ENCODE results near the gene RELT.

The RELT gene

DNA sequence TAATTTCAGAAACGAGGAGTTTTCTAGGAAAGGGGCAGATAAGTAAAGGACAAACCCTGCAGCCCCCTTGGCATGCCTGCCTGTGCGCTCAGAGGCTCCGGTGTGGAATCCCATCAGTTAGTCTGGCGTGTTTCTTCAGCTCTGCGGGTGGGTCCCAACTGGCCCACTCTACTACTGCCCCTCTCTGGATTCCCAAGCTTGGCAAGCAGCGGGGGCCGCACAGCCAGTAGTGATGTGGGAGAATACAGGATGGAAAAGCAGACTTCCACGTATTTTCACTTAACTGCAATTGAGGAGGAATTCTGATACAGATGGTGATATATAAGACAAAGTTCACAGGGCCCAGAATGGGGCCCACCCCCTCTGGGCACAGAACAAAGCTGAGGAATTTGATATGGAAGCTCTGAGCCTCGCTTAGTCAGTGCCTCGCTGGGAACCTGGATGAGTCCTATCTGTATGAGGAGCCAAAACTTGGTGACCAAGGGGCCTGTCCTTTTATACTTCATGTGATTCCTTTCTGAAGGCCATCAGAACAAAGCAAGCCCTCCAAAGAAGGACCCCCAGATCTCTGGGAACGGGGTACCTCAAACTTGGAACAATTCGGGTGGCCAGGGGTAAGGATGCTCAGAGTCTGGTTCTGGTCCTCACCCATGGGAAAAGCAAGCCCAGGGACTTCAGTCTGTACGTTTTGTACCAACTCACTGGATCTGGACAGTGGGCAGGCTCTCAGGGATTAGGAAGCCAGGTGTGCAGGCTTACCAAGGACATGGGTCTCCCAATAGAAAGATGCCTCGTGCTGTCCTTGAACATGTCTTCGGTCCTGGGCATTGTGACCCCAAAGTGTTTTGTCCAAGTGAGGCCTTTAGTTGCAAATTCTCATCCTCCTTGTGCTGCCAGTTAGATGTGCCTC is 26.0 kb downstream of the RELT start:
- TF ChIP-seq ZFX (IDR thresholded peaks at IDR 0.05): no peak
- TF ChIP-seq, protein P1, sequence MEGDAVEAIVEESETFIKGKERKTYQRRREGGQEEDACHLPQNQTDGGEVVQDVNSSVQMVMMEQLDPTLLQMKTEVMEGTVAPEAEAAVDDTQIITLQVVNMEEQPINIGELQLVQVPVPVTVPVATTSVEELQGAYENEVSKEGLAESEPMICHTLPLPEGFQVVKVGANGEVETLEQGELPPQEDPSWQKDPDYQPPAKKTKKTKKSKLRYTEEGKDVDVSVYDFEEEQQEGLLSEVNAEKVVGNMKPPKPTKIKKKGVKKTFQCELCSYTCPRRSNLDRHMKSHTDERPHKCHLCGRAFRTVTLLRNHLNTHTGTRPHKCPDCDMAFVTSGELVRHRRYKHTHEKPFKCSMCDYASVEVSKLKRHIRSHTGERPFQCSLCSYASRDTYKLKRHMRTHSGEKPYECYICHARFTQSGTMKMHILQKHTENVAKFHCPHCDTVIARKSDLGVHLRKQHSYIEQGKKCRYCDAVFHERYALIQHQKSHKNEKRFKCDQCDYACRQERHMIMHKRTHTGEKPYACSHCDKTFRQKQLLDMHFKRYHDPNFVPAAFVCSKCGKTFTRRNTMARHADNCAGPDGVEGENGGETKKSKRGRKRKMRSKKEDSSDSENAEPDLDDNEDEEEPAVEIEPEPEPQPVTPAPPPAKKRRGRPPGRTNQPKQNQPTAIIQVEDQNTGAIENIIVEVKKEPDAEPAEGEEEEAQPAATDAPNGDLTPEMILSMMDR (conservative IDR thresholded peaks at IDR 0.05): no peak
- no peak overlapping the region for H3K27ac ChIP-seq

DNA sequence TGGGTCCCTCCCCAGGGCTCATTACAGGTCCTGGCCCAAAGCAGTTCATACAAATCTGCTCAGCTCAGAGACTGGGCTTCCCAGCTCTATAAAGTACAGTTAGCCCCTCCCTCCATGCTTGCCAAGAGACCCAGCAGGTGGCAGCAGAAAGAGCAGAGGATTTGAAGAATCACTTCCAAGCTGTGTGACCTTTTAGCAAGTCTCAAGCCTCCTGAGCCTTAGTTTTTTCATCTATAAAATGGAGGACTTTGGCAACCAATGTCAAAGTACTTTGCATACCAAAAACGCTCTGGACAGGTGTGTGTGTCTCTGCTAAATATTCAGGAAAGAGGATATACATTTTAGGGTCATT is 26.6 kb downstream of the RELT start:
- no peak overlapping the region for H3K27ac ChIP-seq
- TF ChIP-seq ZFX (IDR thresholded peaks at IDR 0.05): no peak
- TF ChIP-seq, protein P1 (conservative IDR thresholded peaks at IDR 0.05): peak; percentile 28

DNA sequence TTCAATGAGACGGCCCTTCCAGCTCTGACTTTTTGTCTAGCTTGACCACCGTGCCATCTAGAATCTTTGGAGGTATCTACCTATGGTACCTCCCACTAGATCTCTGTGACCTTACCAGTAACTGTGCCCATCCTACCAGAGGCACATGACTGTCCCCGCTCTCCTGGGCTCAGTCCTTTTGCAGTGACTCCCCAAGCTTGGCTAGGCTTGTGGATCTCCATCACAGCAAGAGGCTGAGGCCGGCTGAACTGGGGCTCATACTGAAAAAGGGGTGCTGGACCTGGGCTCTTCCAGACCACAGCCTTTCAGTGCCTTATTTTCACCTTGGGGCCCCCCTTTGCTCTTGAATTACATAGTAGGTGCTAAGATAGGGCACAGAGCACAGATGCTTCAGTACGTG is 27.3 kb downstream of the RELT start:
- H3K27ac ChIP-seq: no peak overlapping the region

DNA sequence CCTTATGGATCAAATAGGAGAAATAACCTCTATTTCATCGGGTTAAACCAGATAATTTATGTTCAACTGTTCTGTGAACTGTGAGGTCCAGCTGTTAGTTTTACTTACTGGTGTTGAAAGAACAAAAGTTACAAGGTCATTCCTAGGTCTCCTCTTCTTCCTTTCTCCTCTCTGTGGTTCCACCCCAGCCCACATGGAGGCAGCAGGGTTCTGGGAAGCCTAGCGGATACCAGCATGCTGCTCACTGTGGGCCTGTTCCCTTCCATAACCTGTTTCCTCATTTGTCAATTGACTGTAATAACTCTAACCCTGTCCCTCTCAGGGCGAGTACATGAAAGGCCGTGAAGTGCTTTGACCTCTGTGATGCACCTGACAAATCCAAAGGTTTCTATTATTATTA is 27.8 kb downstream of the RELT start:
- no peak overlapping the region for H3K27ac ChIP-seq
- TF ChIP-seq ZFX (IDR thresholded peaks at IDR 0.05): no peak
- TF ChIP-seq, protein P1 (conservative IDR thresholded peaks at IDR 0.05): peak; percentile 77

More for the DNA sequence above, 27.3 kb downstream of the RELT start:
- TF ChIP-seq, protein P1 (conservative IDR thresholded peaks at IDR 0.05): no peak

DNA sequence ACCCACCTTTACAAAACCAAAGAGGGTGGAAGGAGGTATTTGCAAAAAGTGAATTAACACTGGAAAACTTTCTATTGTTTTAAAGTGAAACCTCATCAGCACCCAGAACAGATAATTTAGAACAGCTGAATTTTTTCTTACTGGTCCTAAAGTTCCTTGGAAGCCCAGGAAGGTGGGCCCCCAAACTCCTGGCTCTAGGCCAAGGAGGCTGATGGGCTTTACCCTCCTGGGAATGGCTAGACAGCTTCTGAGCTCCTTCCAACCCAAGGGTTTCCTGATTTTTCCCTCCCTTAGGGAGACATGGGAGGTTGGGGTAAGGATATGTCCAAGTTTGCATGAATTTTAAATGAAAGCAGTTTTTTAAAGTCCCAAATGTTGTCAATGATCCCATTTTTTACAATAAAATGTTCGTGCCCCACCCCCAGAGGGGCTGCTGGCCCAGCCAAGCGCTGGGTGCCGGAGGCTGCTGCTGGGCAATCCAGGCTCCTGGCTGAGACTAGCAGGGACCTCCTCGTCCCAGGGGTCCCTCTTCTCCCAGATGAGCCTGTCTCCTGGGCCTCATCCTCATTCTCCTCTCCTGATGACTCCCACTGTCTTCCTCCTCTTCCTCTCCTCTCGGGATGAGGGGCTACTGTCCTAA is 28.4 kb downstream of the RELT start:
- TF ChIP-seq, protein P1 (conservative IDR thresholded peaks at IDR 0.05): no peak
- TF ChIP-seq ZFX (IDR thresholded peaks at IDR 0.05): no peak
- H3K27ac ChIP-seq: no peak overlapping the region

DNA sequence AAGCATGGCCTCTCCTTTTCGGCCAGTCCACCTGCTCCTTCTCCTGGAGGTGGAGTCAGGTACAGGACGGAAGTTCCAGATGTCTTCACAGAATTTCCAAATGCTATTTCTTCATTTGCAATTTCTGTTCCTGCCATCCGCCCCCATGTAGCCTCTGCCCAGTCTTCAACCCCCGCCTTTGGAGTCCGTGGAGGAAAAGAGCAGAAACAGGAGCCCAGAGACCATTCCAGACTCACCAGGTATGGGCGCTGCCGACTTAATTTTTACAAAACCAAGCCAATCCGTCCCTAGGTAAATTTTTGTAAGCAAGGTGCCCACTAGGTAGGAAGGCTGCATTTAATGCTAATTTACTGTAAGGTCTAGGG is 28.9 kb downstream of the RELT start:
- no peak overlapping the region for H3K27ac ChIP-seq
- TF ChIP-seq, protein P1 (conservative IDR thresholded peaks at IDR 0.05): no peak
- TF ChIP-seq ZFX (IDR thresholded peaks at IDR 0.05): no peak

DNA sequence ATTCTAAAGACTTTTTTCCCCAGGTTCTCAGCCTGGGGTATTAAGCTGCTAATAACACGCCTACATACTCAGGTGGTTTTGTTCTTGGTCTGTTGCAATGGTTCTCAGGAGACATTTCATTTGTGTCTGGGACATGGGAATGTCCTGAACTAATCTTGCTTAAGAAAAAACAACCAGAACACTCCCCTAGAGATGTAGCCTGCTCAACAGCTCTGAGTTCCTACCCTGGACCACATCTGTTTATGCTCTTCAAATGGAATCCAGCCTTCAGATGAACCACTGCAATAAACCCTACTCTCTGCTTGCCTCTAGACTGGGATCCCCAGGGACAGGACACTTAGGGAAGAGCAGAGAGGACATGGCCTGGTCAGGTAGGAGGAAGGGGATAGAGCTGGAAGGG is 29.9 kb downstream of the RELT start:
- no peak overlapping the region for H3K27ac ChIP-seq
- TF ChIP-seq, protein P1 (conservative IDR thresholded peaks at IDR 0.05): no peak
- no peak for TF ChIP-seq ZFX (IDR thresholded peaks at IDR 0.05)

Data from C4-2B (cell line).